ENCODE measurements around the gene ADAM12. TPM values are rescaled to one million over a fixed set of nuclear protein-coding genes. Genes with fewer than 3 reads are reported as not detected.

ADAM12 gene
- total and polyA plus RNA-seq, 2 of the 13 experiments (the other 11 are each of a cell fraction or from before 2014, with no cell fraction given), result not detected

- Histone ChIP-seq H2AFZ (ENCODE audit: low read length) (no peak overlapping the region), H3K9ac (ENCODE audit: insufficient read depth, low read depth, low read length) (no peak overlapping the region), H3K27me3 (ENCODE audit: control insufficient read depth in 1 of 2, insufficient read depth in 2 of 2, low read length in 2 of 2) (peaks cover 3 to 48% of the 10 kb centered on the region in 2 experiments; a peak in 4 of 5 replicates), H3K36me3 (replicated peaks in 1 of 2; ENCODE audit: control insufficient read depth in 1 of 2, insufficient read depth in 2 of 2, low read length in 2 of 2) (no peaks in the 10 kb centered on the region), H3K79me2 (ENCODE audit: insufficient read depth, low read length) (no peaks in the 10 kb centered on the region), H3K4me2 (ENCODE audit: low read depth, low read length) (no peak overlapping the region), H3K4me1 (ENCODE audit: insufficient read depth, low read length) (no peaks in the 10 kb centered on the region), H4K20me1 (ENCODE audit: insufficient read depth, low read length) (no peaks in the 10 kb centered on the region), H3K4me3 (replicated peaks in 1 of 3; ENCODE audit: insufficient read depth in 1 of 3, low read depth in 2 of 3, low read length in 3 of 3) (no peak overlapping the region), H3K27ac (ENCODE audit: extremely low read length, insufficient read depth, low read length) (no peak overlapping the region), H3K9me3 (ENCODE audit: low read length) (no peaks in the 10 kb centered on the region)
- ATAC-seq (no peak), FAIRE-seq (no peak), DNase-seq (ENCODE audit: low spot score) (no peak)
- no peak for TF ChIP-seq MBNL3 (CRISPR knock-in tag; conservative IDR thresholded peaks at IDR 0.05)
- TF ChIP-seq ZNF850 (CRISPR knock-in tag; conservative IDR thresholded peaks at IDR 0.05), result no peak
- TF ChIP-seq MED13 (CRISPR knock-in tag; IDR thresholded peaks at IDR 0.05), result no peak
- no peak for TF ChIP-seq ZBTB42 (CRISPR knock-in tag; IDR thresholded peaks at IDR 0.05)
- TF ChIP-seq ZNF777 (CRISPR knock-in tag; IDR thresholded peaks at IDR 0.05), result no peak
- TF ChIP-seq ATF6 (CRISPR knock-in tag; conservative IDR thresholded peaks at IDR 0.05), result no peak
- TF ChIP-seq GLMP (CRISPR knock-in tag; IDR thresholded peaks at IDR 0.05; ENCODE audit: borderline replicate concordance), result no peak
- no peak for TF ChIP-seq GPBP1L1 (CRISPR knock-in tag; IDR thresholded peaks at IDR 0.05)
- no peak for TF ChIP-seq ZNF430 (CRISPR knock-in tag; IDR thresholded peaks at IDR 0.05)
- no peak for TF ChIP-seq ZNF207 (IDR thresholded peaks at IDR 0.05; ENCODE audit: borderline replicate concordance)
- no peak for TF ChIP-seq SALL1 (CRISPR knock-in tag; IDR thresholded peaks at IDR 0.05)
- TF ChIP-seq ZNF83 (CRISPR knock-in tag; IDR thresholded peaks at IDR 0.05; ENCODE audit: borderline replicate concordance), result no peak
- no peak for TF ChIP-seq IKZF5 (CRISPR knock-in tag; IDR thresholded peaks at IDR 0.05)
- intact Hi-C loops (cut with micrococcal nuclease; ENCODE audit: unreplicated experiment) (no loop called here), in situ Hi-C loops (cut with HindIII; ENCODE audit: extremely low pct_ligation_motif_present, low pct_unique_long_range_greater_than_20kb) (loop anchor here (5.0 to 25.0 kb wide), 2 partner anchors 395 to 510 kb away; partner anchors contain the start of gene ADAM12)
- ChIA-PET CTCF (ENCODE audit: low intra/inter-chr PET ratio, low total read pairs) (no interaction called here), POLR2A (no interaction called here)
- BruUV-seq (replicated peaks), result no TSS peak
- 1% methylated on average over 7 of the region's 7 CpGs for WGBS (ENCODE audit: low lambda C conversion rate)
Observed at GRCh38 chr10:125992254-125992653, 396.0 kb downstream of the ADAM12 start.
